Measurements from ENCODE around the gene UIMC1.

DNA sequence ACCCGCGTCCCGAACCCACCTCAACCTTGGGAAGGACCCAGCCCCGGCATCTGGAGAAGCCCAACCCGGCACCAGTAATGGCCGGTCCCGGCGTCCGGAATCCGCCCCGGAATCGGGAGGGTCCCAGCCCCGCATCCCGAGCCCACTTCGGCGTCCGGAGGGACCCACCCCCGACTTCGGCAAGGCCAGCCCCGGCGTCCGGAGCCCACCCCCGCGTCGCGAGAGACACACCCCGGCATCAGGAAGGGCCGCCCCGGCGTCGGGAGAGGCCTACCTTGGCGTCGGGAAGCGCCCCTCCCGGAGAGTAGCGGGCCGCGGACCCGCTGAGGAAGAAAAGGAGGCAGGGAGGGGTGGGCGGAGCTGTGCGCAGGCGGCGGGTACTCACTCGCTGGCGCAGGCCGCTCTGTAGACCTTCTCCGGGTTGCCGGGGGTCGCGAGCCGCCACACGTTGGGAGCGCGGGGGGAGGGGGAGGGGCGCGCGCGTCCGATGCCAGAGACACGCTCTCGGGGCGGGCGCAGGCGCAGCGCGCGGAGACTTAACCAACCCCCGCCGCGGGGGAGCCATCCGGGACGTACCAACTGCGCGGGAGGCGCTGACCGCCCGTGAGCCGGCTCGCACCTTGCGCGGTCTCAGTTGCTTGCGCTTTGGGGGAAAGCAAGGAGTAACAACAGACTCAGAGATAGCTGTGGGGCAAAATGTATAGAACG lies at the start of gene UIMC1:
- no peak for TF ChIP-seq GATA3 (IDR thresholded peaks at IDR 0.05; ENCODE audit: low read depth, low read length)
- TF ChIP-seq GATA2 (IDR thresholded peaks at IDR 0.05; ENCODE audit: low read depth, low read length), result no peak
